GM23338 (cell line): ENCODE data around the gene BCORL1.

Experiments used
- CREB1 ChIP-seq: fragments of 250-450 bp; sonication (Bioruptor Pico); IDR thresholded peaks from 2 replicates; pipeline ENCODE4 v1.5.0; 2020; ENCODE audit warnings: low read depth, mild to moderate bottlenecking, moderate library complexity
- CTCF ChIP-seq, 2 experiments: fragments of 200-600 bp in 1 of 2; sonication (generic) in 1 of 2; conservative IDR thresholded peaks; 2 replicates each; pipeline versions ENCODE4 v1.5.1 to v1.6.1; 2016 to 2017; ENCODE audit warnings: antibody characterized with exemption in 2 of 2, low read depth in 2 of 2, mild to moderate bottlenecking in 2 of 2, moderate library complexity in 1 of 2
- EZH2 ChIP-seq: fragments of 200-600 bp; sonication (generic); IDR thresholded peaks from one replicate; pipeline ENCODE4 v1.8.0; 2017; ENCODE audit warnings: antibody characterized with exemption, mild to moderate bottlenecking, low read depth; ENCODE audit not compliant: unreplicated experiment
- POLR2AphosphoS5 ChIP-seq: IDR thresholded peaks from 2 replicates; pipeline ENCODE4 v1.6.1; 2016; ENCODE audit warnings: antibody characterized with exemption, low read depth

DNA sequence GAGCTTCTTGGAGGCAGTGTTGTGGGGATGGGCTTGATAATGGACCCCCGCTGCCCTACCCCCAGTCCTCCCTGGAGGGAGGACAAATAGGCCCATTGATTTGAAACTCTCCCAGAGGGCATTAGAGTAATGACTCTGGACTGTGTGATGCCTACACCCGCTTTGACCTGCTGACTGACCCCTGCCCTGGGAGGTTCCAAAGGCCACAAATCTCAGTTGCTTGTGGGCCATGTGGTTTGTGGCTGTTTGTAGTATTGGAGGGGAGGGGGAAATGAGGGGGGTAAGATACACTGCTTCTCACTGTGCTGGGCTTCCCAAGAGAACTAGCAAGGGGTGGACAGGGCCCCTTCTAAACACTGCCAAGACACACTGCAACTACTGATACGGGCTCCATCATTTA, 27.6 kb upstream of the BCORL1 start:
- no peak for TF ChIP-seq CTCF (conservative IDR thresholded peaks at IDR 0.05; ENCODE audit: low read depth in 2 of 2)
- no peak for TF ChIP-seq POLR2AphosphoS5
- TF ChIP-seq CREB1 (CRISPR knock-in tag), result no peak
- TF ChIP-seq EZH2, result no peak
